CD4-positive, alpha-beta T cell (primary cell): ENCODE measurements around the gene IFT43. TPM values are rescaled to one million over a fixed set of nuclear protein-coding genes. Genes with fewer than 3 reads are reported as not detected.

Experiments
- ATAC-seq: fragments of 200-7000 bp; cut with Tn5 transposase; one replicate; pipeline ENCODE4 v1.10.0; 2022; ENCODE audit warnings: mild to moderate bottlenecking; ENCODE audit not compliant: poor library complexity
- CTCF ChIA-PET: fragments of 350-600 bp; sonication (Branson Sonifier 250); formaldehyde crosslinking; loops from one replicate; lab custom pipeline; 2021; ENCODE audit warnings: antibody characterized with exemption, inconsistent platforms; lab: Charles Lee
- POLR2A ChIA-PET: fragments of 350-600 bp; sonication (Branson Sonifier 250); formaldehyde crosslinking; loops from one replicate; lab custom pipeline; 2021; ENCODE audit warnings: antibody characterized with exemption, inconsistent platforms; lab: Charles Lee
- DNase-seq, 14 experiments: peaks; one replicate each; pipeline ENCODE4 v3.0.0-alpha.2; 2013 to 2020; ENCODE audit warnings: mixed read lengths in 2 of 14
- H3K27ac ChIP-seq, 2 donors: one replicate each; pipeline versions ENCODE4 v1.5.1 to v1.7.0; 2013; ENCODE audit warnings: low read length in 2 of 2, low read depth in 1 of 2, mild to moderate bottlenecking in 1 of 2
- H3K27me3 ChIP-seq, 2 experiments: 1 replicate in 1 of 2; 2 replicates in 1 of 2; pipeline versions ENCODE4 v1.6.1 to v1.7.0; 2013; ENCODE audit warnings: low read length in 2 of 2, control low read depth in 1 of 2, mild to moderate bottlenecking in 1 of 2, moderate library complexity in 1 of 2; ENCODE audit not compliant: insufficient read depth in 2 of 2, control insufficient read depth in 1 of 2
- H3K36me3 ChIP-seq: one replicate; pipeline ENCODE4 v1.6.1; 2013; ENCODE audit warnings: low read length, control low read depth; ENCODE audit not compliant: insufficient read depth
- H3K4me1 ChIP-seq: one replicate; pipeline ENCODE4 v1.6.1; 2013; ENCODE audit warnings: low read length, control low read depth; ENCODE audit not compliant: insufficient read depth
- H3K4me3 ChIP-seq: one replicate; pipeline ENCODE4 v1.5.1; 2013; ENCODE audit warnings: mild to moderate bottlenecking, low read length, moderate library complexity
- H3K9me3 ChIP-seq, 2 experiments: 1 replicate in 1 of 2; 2 replicates in 1 of 2; pipeline versions ENCODE4 v1.6.1 to v1.7.0; 2013; ENCODE audit warnings: low read length in 2 of 2, mild to moderate bottlenecking in 2 of 2, control low read depth in 1 of 2, moderate library complexity in 1 of 2; ENCODE audit not compliant: control insufficient read depth in 1 of 2, insufficient read depth in 1 of 2
- H3K27ac Mint-ChIP-seq: one replicate; pipeline ENCODE4 v1.8.0; 2020; ENCODE audit warnings: mixed read lengths
- H3K27me3 Mint-ChIP-seq: one replicate; pipeline ENCODE4 v1.8.0; 2021; ENCODE audit warnings: mixed read lengths
- H3K36me3 Mint-ChIP-seq: one replicate; pipeline ENCODE4 v1.8.0; 2021; ENCODE audit warnings: low read depth, mixed read lengths
- H3K4me1 Mint-ChIP-seq: one replicate; pipeline ENCODE4 v1.8.0; 2021; ENCODE audit warnings: low read depth, mixed read lengths
- H3K4me3 Mint-ChIP-seq: one replicate; pipeline ENCODE4 v1.8.0; 2020; ENCODE audit warnings: mild to moderate bottlenecking, mixed read lengths
- H3K9me3 Mint-ChIP-seq: one replicate; pipeline ENCODE4 v1.8.0; 2020; ENCODE audit warnings: mixed read lengths
- intact Hi-C, 2 experiments: fragments of 100-400 bp; cut with DNase I in 1 of 2; cut with micrococcal nuclease in 1 of 2; formaldehyde crosslinking; loops; one replicate each; pipeline versions ENCODE4 v1.15.1 to v1.9.0; 2023 to 2025; cut with DNase I, micrococcal nuclease
- total RNA-seq, 174 experiments: library from RNA in 2 of 174; stranded (reverse) in 2 of 174; gene quantifications; one replicate each; pipeline ENCODE4 v1.2.3 and lab custom pipeline; 2021 to 2026
- TF ChIP-seq, protein P1 (sequence below): fragments of 200-600 bp; IDR thresholded peaks from one replicate; pipeline ENCODE4 v1.8.0; 2022; ENCODE audit warnings: antibody characterized with exemption, mild to moderate bottlenecking

IFT43 gene
- total RNA-seq, 2 experiments from 2014 or later = 10.0 to 11.1 TPM

DNA sequence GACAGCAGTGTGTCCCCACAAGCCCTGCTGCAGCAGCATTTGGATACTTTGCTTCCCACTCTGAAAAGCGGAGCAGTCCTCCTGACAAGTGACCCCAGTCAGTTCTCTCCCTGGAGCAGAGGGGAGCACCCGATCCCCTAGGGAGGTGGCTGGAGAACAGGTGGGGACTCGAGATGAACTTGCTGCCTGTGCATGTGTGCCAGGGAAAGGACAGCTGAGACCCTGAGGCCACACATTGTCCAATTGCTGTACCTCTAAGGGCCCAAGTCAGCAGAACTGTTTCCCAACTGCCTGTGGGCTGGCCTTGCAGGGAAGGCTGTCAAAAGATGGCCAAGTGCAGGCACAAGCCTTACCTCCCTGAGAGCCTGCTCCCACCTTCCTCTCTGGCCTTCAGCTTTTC, 55.1 kb downstream of the IFT43 start:
- Histone ChIP-seq H3K4me3 (no peak overlapping the region), H3K36me3 (no peaks in the 10 kb centered on the region), H3K27me3 (no peaks in the 10 kb centered on the region), H3K9me3 (no peaks in the 10 kb centered on the region), H3K4me1 (no peaks in the 10 kb centered on the region), H3K27ac (no peak overlapping the region)
- ChIA-PET POLR2A (no interaction called here), CTCF (no interaction called here)
- no peaks in the 10 kb centered on the region for H3K27me3 Mint-ChIP-seq
- DNase-seq (no peak), ATAC-seq (no peak)
- no peak overlapping the region for H3K4me3 Mint-ChIP-seq
- H3K36me3 Mint-ChIP-seq = no peaks in the 10 kb centered on the region
- intact Hi-C loops = no loop called here
- no peak overlapping the region for H3K27ac Mint-ChIP-seq
- no peaks in the 10 kb centered on the region for H3K9me3 Mint-ChIP-seq
- TF ChIP-seq, protein P1, sequence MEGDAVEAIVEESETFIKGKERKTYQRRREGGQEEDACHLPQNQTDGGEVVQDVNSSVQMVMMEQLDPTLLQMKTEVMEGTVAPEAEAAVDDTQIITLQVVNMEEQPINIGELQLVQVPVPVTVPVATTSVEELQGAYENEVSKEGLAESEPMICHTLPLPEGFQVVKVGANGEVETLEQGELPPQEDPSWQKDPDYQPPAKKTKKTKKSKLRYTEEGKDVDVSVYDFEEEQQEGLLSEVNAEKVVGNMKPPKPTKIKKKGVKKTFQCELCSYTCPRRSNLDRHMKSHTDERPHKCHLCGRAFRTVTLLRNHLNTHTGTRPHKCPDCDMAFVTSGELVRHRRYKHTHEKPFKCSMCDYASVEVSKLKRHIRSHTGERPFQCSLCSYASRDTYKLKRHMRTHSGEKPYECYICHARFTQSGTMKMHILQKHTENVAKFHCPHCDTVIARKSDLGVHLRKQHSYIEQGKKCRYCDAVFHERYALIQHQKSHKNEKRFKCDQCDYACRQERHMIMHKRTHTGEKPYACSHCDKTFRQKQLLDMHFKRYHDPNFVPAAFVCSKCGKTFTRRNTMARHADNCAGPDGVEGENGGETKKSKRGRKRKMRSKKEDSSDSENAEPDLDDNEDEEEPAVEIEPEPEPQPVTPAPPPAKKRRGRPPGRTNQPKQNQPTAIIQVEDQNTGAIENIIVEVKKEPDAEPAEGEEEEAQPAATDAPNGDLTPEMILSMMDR = no peak
- H3K4me1 Mint-ChIP-seq = no peaks in the 10 kb centered on the region

- TF ChIP-seq, protein P1 = no peak
- no peaks in the 10 kb centered on the region for H3K9me3 Mint-ChIP-seq
- Histone ChIP-seq H3K4me1 (no peaks in the 10 kb centered on the region), H3K4me3 (no peak overlapping the region), H3K27ac (no peak overlapping the region), H3K27me3 (no peaks in the 10 kb centered on the region), H3K36me3 (no peaks in the 10 kb centered on the region), H3K9me3 (no peaks in the 10 kb centered on the region)
- no peaks in the 10 kb centered on the region for H3K4me1 Mint-ChIP-seq
- no peaks in the 10 kb centered on the region for H3K27me3 Mint-ChIP-seq
- CTCF ChIA-PET = no interaction called here
- intact Hi-C loops = no loop called here
- H3K4me3 Mint-ChIP-seq = no peak overlapping the region
- POLR2A ChIA-PET = no interaction called here
- no peak overlapping the region for H3K27ac Mint-ChIP-seq
- DNase-seq (no peak), ATAC-seq (no peak)
- no peaks in the 10 kb centered on the region for H3K36me3 Mint-ChIP-seq
Observed at GRCh38 chr14:76045773-76046172, 60.2 kb downstream of the IFT43 start.

DNA sequence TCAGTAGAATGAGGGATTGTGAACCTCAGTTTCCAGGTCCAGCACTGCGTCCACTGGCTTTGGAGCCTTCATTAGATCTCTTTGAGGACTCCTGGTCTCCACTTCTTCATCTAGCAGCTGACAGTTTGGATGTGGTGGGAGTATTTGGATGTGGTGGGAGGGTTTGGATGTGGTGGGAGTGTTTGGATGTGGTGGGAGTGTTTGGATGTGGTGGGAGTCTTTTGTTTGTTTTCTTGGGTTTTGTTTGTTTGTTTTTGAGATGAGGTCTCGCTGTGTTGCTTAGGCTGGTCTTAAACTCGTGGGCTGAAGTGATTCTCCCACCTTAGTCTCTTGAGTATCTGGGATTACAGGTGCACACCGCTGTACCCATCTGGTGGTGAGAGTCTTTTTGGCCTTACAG, 64.7 kb downstream of the IFT43 start:
- Histone ChIP-seq H3K27me3 (no peaks in the 10 kb centered on the region), H3K9me3 (no peaks in the 10 kb centered on the region), H3K27ac (no peak overlapping the region), H3K4me3 (no peak overlapping the region), H3K36me3 (no peaks in the 10 kb centered on the region), H3K4me1 (no peaks in the 10 kb centered on the region)
- Mint-ChIP-seq H3K27me3 (no peaks in the 10 kb centered on the region), H3K9me3 (no peaks in the 10 kb centered on the region), H3K36me3 (no peaks in the 10 kb centered on the region), H3K27ac (no peak overlapping the region), H3K4me1 (no peaks in the 10 kb centered on the region), H3K4me3 (no peak overlapping the region)
- DNase-seq (no peak), ATAC-seq (no peak)
- TF ChIP-seq, protein P1 = no peak
- ChIA-PET POLR2A (interaction anchor here (1.0 kb wide), 1 partner anchor 67 kb away, joined by 3 read pairs; no protein-coding TSS in a partner anchor), CTCF (interaction anchor here (0.6 to 2.0 kb wide), 9 partner anchors 107 to 735 kb away, joined by 3 to 16 read pairs (median 6); no protein-coding TSS in a partner anchor)
- intact Hi-C loops = loop anchor here (1.0 kb wide), 2 partner anchors 302 to 598 kb away; no protein-coding TSS in a partner anchor
